Middle frontal gyrus (tissue), 1 donor: ENCODE results near the gene ST8SIA5.

Experiments used
- DNase-seq: peaks from one replicate; pipeline ENCODE4 v3.0.0-alpha.2; 2015; ENCODE audit warnings: low spot score; ENCODE audit errors: extremely low spot score

ST8SIA5 gene

GRCh38 chr18:46748466-46748865, 8.4 kb downstream of the ST8SIA5 start:
- DNase-seq, result no peak

- DNase-seq, result no peak
Observed at GRCh38 chr18:46740046-46740445, 16.8 kb downstream of the ST8SIA5 start.

- no peak for DNase-seq
Observed at GRCh38 chr18:46738491-46738890, 18.4 kb downstream of the ST8SIA5 start.

- DNase-seq, result no peak
Observed at GRCh38 chr18:46736736-46737135, 20.1 kb downstream of the ST8SIA5 start.

- no peak for DNase-seq
Observed at GRCh38 chr18:46736135-46736534, 20.7 kb downstream of the ST8SIA5 start.

GRCh38 chr18:46734981-46735380, 21.9 kb downstream of the ST8SIA5 start:
- no peak for DNase-seq

- no peak for DNase-seq
Observed at GRCh38 chr18:46733872-46734271, 23.0 kb downstream of the ST8SIA5 start.

GRCh38 chr18:46732801-46733200, 24.1 kb downstream of the ST8SIA5 start:
- no peak for DNase-seq

GRCh38 chr18:46732201-46732600, 24.7 kb downstream of the ST8SIA5 start:
- DNase-seq, result no peak

GRCh38 chr18:46731316-46731715, 25.5 kb downstream of the ST8SIA5 start:
- no peak for DNase-seq

GRCh38 chr18:46728219-46728930, 28.5 kb downstream of the ST8SIA5 start:
- DNase-seq, result peak; percentile 28

GRCh38 chr18:46727177-46727576, 29.7 kb downstream of the ST8SIA5 start:
- no peak for DNase-seq

GRCh38 chr18:46725310-46725709, 31.5 kb downstream of the ST8SIA5 start:
- no peak for DNase-seq

GRCh38 chr18:46723856-46724415, 32.9 kb downstream of the ST8SIA5 start:
- no peak for DNase-seq

GRCh38 chr18:46722051-46722450, 34.8 kb downstream of the ST8SIA5 start:
- DNase-seq, result no peak

GRCh38 chr18:46721331-46721730, 35.5 kb downstream of the ST8SIA5 start:
- DNase-seq, result no peak

- no peak for DNase-seq
Observed at GRCh38 chr18:46720521-46720920, 36.3 kb downstream of the ST8SIA5 start.

GRCh38 chr18:46720092-46720491, 36.8 kb downstream of the ST8SIA5 start:
- no peak for DNase-seq

GRCh38 chr18:46719388-46719787, 37.5 kb downstream of the ST8SIA5 start:
- no peak for DNase-seq

GRCh38 chr18:46718501-46719341, 38.1 kb downstream of the ST8SIA5 start:
- peak; percentile 42 for DNase-seq

- no peak for DNase-seq
Observed at GRCh38 chr18:46716827-46717226, 40.0 kb downstream of the ST8SIA5 start.

GRCh38 chr18:46716336-46716735, 40.5 kb downstream of the ST8SIA5 start:
- DNase-seq, result no peak
